HG02973 (cell line): Measurements from ENCODE around the gene TTL.
A peak's percentile ranks its signal among the peaks of the same experiment; 100 is the strongest.
"Not testable (repeated sequence)": the region's sequence is repeated elsewhere in the genome, so short reads cannot be mapped to it uniquely, and the experiment has no call there.

ENCODE experiments used
- ATAC-seq: cut with Tn5 transposase; IDR thresholded peaks from one replicate; pipeline ENCODE4 v1.9.1; 2021; ENCODE audit warnings: moderate library complexity; ENCODE audit not compliant: unreplicated experiment

TTL gene

GRCh38 chr2:112481528-112482233 is at the start of gene TTL:
Gene TTL (plus strand): TSS chr2:112482156. CDS start chr2:112482345, 189 bp downstream.
- ATAC-seq, result peak; percentile 69

DNA sequence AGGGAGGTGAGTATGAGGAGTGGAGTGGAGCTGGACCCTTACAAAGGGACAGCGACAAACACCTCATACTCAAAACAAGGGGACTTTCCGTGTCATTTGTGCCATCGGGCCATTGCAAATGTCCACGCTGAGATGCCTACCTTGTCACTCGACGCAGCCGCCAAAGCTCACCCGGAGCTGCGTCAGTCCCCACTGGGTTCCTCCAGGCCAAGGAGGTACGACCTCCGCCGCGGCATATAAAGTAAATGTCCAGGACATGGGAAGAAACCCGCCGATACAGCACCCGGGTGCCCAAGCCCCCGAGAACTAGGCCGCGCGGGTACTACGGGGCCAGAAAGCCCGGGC is 49.6 kb upstream of the TTL start:
- not testable (repeated sequence) for ATAC-seq

- not testable (repeated sequence) for ATAC-seq
These were observed 49.0 kb upstream of the TTL start for GRCh38 chr2:112432735-112433479.

GRCh38 chr2:112433480-112433879 is 48.5 kb upstream of the TTL start, which contains the start of gene RGPD8:
Gene RGPD8 (minus strand): TSS chr2:112433645. CDS start chr2:112433453, 192 bp downstream.
- ATAC-seq, result peak; percentile 96

GRCh38 chr2:112433932-112434730 is 47.8 kb upstream of the TTL start:
- ATAC-seq, result no peak

DNA sequence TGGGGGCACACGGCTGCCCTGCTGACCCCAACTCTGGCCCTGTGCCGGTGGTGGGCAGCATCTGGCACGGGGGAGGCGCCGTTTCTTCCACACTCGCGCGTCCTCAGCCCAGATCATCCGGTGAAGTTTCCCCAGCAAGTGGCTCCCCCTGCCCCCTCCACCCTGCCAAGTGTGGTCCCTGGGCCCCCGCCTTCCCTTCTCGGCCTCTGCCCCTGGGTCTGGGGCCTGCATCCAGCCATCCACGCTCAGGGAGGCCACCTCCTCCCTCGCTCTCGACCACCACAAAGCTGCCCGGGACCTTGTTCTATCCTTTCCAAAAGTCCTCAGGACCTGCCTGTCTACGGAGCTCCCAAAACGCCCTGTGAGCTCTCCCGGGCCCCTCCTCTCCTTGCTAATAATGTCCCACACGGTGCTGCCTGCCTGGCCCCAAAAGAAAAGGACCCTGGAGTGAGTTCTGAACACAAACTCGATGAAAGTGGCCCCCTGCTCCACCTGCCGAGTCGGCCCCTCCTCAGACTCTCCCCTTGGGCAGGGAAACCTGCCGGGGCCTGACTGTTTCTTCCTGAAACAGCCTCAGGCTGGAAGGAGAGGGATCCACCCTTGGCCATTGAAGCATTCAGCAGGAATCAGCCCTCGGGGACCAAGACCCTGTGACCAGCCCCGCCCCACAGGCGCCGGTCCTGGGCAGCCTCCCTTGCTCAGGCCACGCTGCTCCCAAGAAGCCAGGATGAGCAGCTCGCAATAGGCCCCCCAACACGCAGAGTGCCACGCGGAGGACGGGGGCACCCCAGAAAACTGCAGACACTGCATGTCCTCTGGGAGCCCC is 46.9 kb upstream of the TTL start:
- not testable (repeated sequence) for ATAC-seq

DNA sequence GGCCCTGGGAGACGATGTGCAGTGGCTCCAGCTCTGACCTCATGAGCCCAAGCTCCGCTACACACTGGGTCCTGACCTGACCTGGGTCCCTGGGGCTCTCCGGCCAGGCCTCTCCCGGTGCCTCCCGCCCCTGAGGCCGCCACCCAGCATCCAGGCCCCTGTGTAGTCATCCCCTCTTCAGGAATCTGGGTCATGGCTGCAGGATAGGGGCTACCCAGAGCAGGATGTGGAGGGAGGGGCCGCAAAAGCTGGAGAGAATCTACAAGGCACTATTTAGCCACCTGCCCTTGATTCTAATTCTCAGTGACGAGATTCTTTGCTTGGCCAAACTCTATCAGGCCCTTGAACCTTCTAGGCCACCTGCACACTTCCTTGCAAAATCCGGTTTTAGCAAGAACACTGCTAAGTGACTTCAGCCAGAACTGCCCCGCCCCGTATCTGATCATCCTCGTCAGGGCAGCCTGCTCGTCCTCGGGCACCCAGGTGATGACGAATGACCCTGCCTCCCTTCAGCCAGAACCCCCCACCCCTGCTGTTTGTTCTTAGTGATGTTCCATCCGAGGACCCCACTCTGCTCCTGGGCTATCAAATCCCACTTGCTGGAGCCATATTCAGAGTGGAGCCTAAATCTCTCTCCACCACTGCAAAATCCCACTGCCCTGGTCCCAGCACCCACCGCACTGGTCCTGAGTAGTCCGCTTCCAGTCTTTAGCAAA is 46.1 kb upstream of the TTL start:
- ATAC-seq, result not testable (repeated sequence)

DNA sequence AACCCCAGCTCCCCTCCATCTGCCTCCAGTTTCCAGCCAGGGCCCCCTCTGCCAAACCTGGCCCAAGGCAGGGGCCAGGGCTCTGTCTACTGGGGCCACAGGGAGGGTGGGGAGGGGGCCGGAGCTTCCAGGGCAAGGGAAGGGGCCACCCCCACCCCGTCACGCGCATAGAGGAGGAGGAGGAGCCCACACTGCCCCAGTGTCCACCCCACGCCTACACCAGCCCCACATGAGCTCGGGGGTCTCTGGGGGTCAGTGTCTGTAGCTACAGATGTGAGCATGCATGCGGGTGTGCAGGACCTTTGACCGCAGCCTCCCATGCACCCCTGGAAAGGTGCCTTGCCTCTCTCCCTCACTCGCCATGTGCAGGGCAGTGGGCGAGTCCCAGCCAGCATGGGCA is 45.0 kb upstream of the TTL start:
- not testable (repeated sequence) for ATAC-seq

DNA sequence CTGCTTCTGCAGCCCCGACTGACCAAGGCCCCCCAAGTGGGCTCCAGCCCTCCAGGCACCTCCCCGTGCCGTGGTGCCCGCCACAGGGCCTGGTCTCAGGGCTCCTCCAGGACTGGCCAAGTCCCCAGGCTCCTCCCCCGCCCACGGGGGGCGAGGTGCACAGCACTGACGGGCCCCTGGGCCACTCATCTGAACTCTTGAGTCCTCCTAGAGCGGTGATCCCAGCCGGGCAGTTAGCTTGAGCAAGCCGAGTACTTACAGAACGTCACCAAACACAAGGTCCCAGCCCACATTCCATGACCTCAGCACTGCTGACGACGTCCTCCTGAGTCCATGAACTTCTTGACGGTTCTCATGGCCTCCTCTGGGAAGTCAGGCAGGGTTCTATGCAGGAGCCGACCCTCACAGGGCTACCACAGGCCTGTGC is 44.5 kb upstream of the TTL start:
- not testable (repeated sequence) for ATAC-seq

GRCh38 chr2:112438603-112439261 is 43.2 kb upstream of the TTL start:
- not testable (repeated sequence) for ATAC-seq

GRCh38 chr2:112444256-112444655 is 37.7 kb upstream of the TTL start:
- not testable (repeated sequence) for ATAC-seq

DNA sequence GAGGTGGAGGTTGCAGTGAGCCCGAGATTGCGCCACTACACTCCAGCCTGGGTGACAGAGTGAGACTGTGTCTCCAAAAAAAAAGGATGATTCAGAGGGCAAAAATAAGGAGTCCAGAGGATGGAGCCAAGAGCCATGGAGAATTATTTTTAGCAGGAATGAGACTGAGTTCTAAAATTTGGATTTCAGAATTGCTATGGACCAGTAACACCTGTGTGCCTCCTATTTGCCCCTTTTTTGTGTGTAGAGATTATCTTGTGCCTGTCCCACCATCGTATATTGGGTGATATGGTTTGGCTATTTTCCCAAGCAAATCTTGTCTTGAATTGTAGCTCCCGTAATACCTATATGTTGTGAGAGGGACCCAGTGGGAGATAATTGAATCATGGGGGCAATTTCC is 32.1 kb upstream of the TTL start:
- ATAC-seq, result no peak

- ATAC-seq, result no peak
These were observed 30.6 kb upstream of the TTL start for GRCh38 chr2:112451317-112451716.

DNA sequence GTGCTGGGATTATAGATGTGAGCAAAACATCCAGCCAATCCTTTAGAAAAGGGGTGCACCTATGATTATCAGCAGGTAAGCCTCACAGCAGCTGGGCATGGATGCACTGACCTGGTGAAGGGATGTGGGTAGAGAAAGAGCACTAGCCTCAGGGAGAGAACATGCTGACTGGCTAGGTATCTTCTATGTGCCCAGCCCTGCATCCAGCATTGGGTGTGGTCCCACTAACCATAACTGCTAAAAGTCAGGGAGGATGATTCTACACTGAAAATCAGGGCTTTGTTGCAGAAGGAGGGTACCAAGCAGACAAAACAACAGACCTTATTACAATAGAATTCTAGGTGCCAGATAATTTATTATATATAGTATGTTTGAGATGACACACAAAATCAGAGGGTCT is 27.4 kb upstream of the TTL start:
- ATAC-seq, result no peak

GRCh38 chr2:112459372-112459771 is 22.6 kb upstream of the TTL start:
- no peak for ATAC-seq

DNA sequence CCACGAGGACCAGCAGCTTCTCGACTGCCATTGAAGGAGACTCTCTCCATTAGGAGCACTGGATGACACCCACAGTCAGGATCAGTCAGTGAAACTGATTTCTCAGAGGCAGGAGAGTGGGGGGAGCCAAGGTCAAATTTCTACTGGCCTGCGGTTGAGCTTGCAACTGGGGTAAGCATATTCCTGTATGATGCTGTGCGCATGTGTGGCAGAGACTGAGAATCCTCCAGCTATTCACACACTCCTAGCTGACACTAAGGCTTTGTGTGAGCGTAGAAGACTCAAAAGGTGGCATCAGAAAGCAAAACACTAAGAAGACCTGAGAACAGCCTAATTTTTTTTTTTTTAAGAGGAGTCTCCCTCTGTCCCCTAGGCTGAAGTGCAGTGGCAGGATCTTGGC is 19.8 kb upstream of the TTL start:
- ATAC-seq, result no peak

DNA sequence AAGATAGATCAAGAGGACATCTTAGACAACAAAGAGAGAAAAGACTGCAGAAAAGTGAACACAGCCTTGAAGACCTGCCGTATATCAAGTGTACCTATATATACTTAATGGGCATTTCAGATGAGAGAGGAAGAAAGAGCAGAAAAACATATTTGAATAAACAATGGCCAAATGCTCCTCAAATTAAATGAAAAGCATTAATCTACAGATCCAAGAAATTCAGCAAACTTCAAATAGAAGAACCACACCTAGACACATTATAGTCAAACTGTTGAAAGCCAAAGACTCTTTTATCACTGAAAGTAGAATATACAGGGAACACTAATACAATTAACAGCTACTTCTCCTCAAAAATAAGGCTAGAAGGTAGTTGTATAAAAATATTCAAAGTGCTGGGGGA is 18.7 kb upstream of the TTL start:
- no peak for ATAC-seq

DNA sequence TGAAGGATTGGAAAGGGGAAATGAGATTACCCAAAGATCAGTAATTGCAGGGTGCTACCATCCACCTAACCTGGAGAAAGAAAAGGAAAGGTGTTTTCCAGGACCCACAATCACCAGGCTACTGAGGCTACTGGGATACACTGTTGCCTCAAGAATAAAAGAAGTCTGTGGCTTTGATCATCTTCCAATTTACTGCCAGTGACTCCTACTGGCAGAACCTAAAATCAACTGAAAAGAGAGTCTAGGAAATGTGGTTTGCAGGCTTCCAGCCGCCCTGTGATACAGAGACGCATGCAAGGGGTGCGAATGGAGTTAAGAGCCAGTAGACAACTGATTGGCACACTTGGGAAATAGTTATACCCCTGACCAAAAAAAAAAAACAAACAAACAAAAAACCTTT is 16.6 kb upstream of the TTL start:
- ATAC-seq, result no peak

DNA sequence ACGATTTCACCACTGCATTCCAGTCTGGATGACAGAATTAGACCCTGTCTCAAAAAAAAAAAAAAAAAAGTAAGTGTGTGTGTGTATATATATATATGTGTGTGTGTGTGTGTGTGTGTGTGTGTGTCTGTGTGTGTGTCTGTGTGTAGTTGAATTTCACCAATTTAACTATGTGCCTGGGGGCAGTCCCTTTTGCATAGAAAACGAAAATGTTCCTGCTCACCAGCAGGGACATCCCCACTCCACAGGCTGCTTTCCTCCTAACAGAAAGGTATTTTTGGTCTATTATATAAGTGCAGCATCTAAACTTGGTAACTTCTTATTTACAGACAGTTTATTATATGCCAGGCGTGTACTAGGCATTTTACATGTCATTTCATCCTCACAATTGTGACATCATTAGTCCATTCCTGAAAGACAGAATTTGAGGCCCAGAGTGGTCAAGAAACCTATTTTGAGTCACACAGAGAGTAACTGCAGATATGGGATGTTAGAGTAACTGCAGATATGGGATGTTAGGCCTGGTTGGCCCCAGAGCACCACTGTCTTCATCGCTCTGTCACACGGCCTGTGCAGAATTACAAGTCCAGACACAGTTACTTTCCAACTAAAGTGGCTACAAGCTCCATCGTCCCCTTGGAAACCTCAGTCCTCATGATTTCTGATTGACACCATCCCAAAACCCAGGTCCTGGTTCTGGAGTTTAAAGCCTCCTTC is 9.3 kb upstream of the TTL start:
- no peak for ATAC-seq
